GM21526 (cell line): ENCODE measurements around the gene IL16.

Source experiments
- ATAC-seq: cut with Tn5 transposase; IDR thresholded peaks from one replicate; pipeline ENCODE4 v1.9.1; 2021; ENCODE audit warnings: moderate library complexity; ENCODE audit not compliant: unreplicated experiment, low FRiP score

Gene IL16

GRCh38 chr15:81303244-81304225 lies 106.9 kb downstream of the IL16 start:
- ATAC-seq: no peak

- ATAC-seq: no peak
Measured at GRCh38 chr15:81304226-81304625, 107.5 kb downstream of the IL16 start.

- no peak for ATAC-seq
Measured at GRCh38 chr15:81308260-81308659, 111.6 kb downstream of the IL16 start.

GRCh38 chr15:81309647-81310450 lies 113.2 kb downstream of the IL16 start:
- ATAC-seq: no peak

- no peak for ATAC-seq
Measured at GRCh38 chr15:81310480-81310879, 113.8 kb downstream of the IL16 start.

- ATAC-seq: peak; percentile 57
Measured at GRCh38 chr15:81311752-81312464, 115.2 kb downstream of the IL16 start.

- ATAC-seq: no peak
Measured at GRCh38 chr15:81312790-81313543, 116.3 kb downstream of the IL16 start.

- ATAC-seq: no peak
Measured at GRCh38 chr15:81313686-81314085, 117.0 kb downstream of the IL16 start.

GRCh38 chr15:81314378-81314777 lies 117.7 kb downstream of the IL16 start:
- no peak for ATAC-seq

- no peak for ATAC-seq
Measured at GRCh38 chr15:81315452-81316175, 118.9 kb downstream of the IL16 start.

- ATAC-seq: no peak
Measured at GRCh38 chr15:81316267-81316666, 119.6 kb downstream of the IL16 start.

GRCh38 chr15:81317642-81318017 lies 121.0 kb downstream of the IL16 start:
- no peak for ATAC-seq

GRCh38 chr15:81321667-81322066 lies 125.0 kb downstream of the IL16 start:
- no peak for ATAC-seq

- ATAC-seq: no peak
Measured at GRCh38 chr15:81322676-81323253, 126.1 kb downstream of the IL16 start.

- ATAC-seq: peak; percentile 6
Measured at GRCh38 chr15:81323559-81323943, 126.9 kb downstream of the IL16 start.

- peak; percentile 99 for ATAC-seq
Measured at GRCh38 chr15:81323944-81324881, 127.5 kb downstream of the IL16 start, which contains the start of gene STARD5. STARD5 (minus strand) TSS chr15:81324141; CDS start chr15:81324099, 42 bp downstream.

- no peak for ATAC-seq
Measured at GRCh38 chr15:81326466-81327212, 130.0 kb downstream of the IL16 start.
